GM10248 (cell line): ENCODE data around the gene CBX4.
A peak's percentile ranks its signal among the peaks of the same experiment; 100 is the strongest.

Experiments
- CTCF ChIA-PET: fragments of 300-600 bp; sonication (Branson Sonifier 250); formaldehyde crosslinking; extraction: SDS; loops from one replicate; lab custom pipeline; 2021; ENCODE audit warnings: antibody characterized with exemption; lab: Yijun Ruan, JAX
- POLR2A ChIA-PET: fragments of 350-650 bp; sonication (Branson Sonifier 250); formaldehyde crosslinking; extraction: SDS; loops from one replicate; lab custom pipeline; 2020; ENCODE audit warnings: antibody characterized with exemption; lab: Yijun Ruan, JAX
- DNase-seq: peaks from one replicate; pipeline ENCODE4 v3.0.0; 2012; ENCODE audit errors: extremely low spot score
- CTCF ChIP-seq: IDR thresholded peaks from 2 replicates; pipeline ENCODE4 v1.5.1; 2012; ENCODE audit warnings: mild to moderate bottlenecking, low read depth; ENCODE audit errors: extremely low read depth, missing control alignments, control extremely low read depth

The CBX4 gene

GRCh38 chr17:79837888-79838521, 1.2 kb downstream of the CBX4 start:
- CTCF ChIA-PET = interaction anchor here (1.1 to 4.9 kb wide), 6 partner anchors 8 to 132 kb away, joined by 3 to 48 read pairs (median 5); no protein-coding TSS in a partner anchor
- no peak for TF ChIP-seq CTCF
- POLR2A ChIA-PET = interaction anchor here (0.6 to 2.0 kb wide), 5 partner anchors 13 to 1149 kb away, joined by 3 to 10 read pairs (median 5); partner anchors contain the start of gene CBX8
- DNase-seq = no peak

DNA sequence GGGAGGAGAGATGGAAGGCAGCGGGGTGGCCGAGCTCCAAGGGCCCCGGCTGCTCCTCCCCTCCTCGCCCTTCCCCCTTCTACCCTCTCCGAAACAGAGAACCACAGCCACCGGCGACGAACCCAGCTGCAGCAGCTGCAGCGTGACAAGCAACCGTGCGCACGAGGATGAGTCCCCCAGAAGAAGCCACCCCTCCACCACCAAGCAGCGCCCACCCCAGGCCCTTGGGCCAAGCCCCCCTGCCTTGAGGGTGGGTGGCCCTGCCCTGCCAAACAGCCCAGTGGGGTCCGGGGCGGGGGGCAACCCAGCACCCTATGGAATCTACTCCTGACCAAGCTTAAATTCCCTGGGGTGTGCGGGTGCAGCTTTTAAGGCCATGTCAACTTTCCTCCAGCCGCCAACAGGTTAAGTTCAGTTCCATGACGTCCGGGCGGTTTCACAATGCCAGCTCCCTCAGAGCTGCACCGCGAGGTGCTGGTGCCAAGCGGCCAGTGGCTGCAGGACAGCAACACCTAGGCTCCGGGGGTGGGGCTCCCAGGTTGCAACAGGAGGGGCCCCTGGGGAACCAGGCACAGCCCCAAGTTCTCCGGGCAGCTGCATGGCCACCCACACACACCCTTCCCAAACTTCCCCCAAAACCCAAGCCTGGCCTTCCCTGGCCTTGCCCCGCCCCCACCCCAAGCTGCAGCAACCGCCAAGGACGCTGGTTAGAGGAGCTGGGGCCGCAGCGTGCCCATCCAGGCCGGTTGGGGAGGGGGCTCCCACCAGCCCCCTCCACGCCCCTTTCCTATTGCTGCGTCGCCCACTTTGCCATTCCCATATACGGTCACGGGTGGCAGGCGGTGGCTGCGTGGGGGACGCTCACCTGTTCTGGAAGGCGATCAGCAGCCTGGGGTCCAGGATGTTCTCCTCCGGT, 2.0 kb downstream of the CBX4 start:
- peak; percentile 76 for DNase-seq

GRCh38 chr17:79836510-79836971, 2.7 kb downstream of the CBX4 start:
- no peak for DNase-seq
- TF ChIP-seq CTCF = no peak
- ChIA-PET CTCF (interaction anchor here (0.8 to 3.3 kb wide), 9 partner anchors 9 to 134 kb away, joined by 3 to 48 read pairs (median 5); partner anchors contain the start of gene CBX8), POLR2A (interaction anchor here (0.6 to 1.8 kb wide), 4 partner anchors 32 to 91 kb away, joined by 3 to 8 read pairs (median 6); partner anchors contain the start of gene CBX8)

More for the DNA sequence above, 2.0 kb downstream of the CBX4 start:
- CTCF ChIA-PET = interaction anchor here (0.8 to 3.3 kb wide), 8 partner anchors 9 to 133 kb away, joined by 3 to 48 read pairs (median 4); no protein-coding TSS in a partner anchor
- no peak for TF ChIP-seq CTCF
- POLR2A ChIA-PET = interaction anchor here (0.6 to 1.8 kb wide), 3 partner anchors 32 to 40 kb away, joined by 3 to 8 read pairs (median 4); partner anchors contain the start of gene CBX8

DNA sequence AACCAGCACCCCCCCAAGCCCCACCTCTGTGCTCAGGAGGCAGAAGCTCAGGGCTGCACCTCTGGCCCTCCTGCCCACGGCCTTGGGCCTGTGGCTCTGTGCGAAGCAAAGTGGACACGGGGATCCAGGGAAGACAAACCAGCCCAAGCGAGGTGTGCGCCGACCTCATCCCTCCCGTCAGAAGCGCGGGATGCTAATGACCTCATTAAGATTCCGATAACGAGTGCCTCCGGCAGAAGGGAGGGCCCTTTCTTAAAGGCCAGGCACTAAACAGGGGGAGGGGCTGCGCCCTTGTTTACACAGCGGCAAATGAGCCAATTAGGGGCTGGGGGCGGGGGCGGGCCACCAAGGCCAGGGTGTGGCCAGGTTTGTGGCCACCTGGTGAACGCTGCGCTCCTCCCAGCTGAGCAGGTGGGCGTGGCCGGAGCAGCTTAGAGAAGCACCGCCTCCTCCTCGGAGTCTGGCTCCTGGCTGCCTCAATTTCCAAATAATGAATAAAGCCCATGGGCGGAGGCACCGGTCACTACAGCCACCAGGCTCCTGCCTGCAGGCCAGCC, 3.2 kb downstream of the CBX4 start:
- POLR2A ChIA-PET = interaction anchor here (0.6 to 1.8 kb wide), 3 partner anchors 32 to 90 kb away, joined by 3 to 7 read pairs (median 4); partner anchors contain the start of gene CBX8
- CTCF ChIA-PET = interaction anchor here (1.1 to 3.3 kb wide), 12 partner anchors 10 to 134 kb away, joined by 3 to 48 read pairs (median 6); partner anchors contain the start of gene CBX8
- TF ChIP-seq CTCF = no peak
- no peak for DNase-seq

DNA sequence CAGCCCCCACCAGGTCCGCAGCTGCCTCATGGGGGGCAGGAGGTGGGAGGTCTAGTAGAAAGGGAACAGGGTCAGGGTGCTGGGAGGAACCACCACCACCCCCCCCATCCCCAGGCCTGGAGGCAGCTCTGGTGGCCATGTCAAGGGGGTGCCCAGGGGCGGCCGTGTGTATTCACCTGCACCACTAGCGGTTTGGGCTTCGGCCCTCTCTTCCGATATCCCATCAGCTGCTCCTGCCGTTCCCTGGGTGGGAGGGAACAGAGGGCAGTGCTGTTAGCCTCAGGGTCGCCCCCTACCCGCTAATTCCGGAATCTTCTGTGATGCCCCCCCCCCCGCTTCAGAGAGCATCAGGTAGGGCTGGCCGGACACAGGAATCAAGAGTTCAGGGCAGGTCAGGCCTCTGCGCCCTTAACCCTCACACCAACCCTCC, 3.8 kb downstream of the CBX4 start:
- no peak for TF ChIP-seq CTCF
- CTCF ChIA-PET = interaction anchor here (0.7 to 3.3 kb wide), 18 partner anchors 9 to 194 kb away, joined by 3 to 48 read pairs (median 4); partner anchors contain the start of gene CBX8
- DNase-seq = no peak
- POLR2A ChIA-PET = interaction anchor here (1.8 kb wide), 1 partner anchor 39 kb away, joined by 4 read pairs; the partner anchor contains the start of gene CBX8
